Dermis lymphatic vessel endothelial cell (primary cell): ENCODE results near the gene CAGE1. TPM values are rescaled to one million over a fixed set of nuclear protein-coding genes. Genes with fewer than 3 reads are reported as not detected.

ENCODE experiments used
- total RNA-seq: library from RNA; depleted of rRNA; stranded (reverse); fragments of >200 nt; gene quantifications from 2 replicates; pipeline ENCODE4 v1.2.1, GENCODE V29; 2014

Gene CAGE1
- 0.11 and 0.17 TPM in 2 replicates for total RNA-seq

GRCh38 chr6:7389451-7390225 is at the start of gene CAGE1, which contains the start of gene RIOK1:
Gene CAGE1 (minus strand): TSS chr6:7389742. CDS start chr6:7387173, 2,569 bp downstream.
Gene RIOK1 (plus strand): TSS chr6:7389808. CDS start chr6:7390003, 195 bp downstream.

GRCh38 chr6:7312616-7313504 is 76.7 kb downstream of the CAGE1 start, which contains the start of gene SSR1:
Gene SSR1 (minus strand): TSS chr6:7313199. CDS start chr6:7313120, 79 bp downstream.

Other genes with a start within 250 kb of the CAGE1 start
- gene SSR1, start 76.5 kb downstream of the CAGE1 start, total RNA-seq = 84.6 and 86.4 TPM in 2 replicates
- gene RIOK1, start 66 bp upstream of the CAGE1 start, total RNA-seq = 15.7 and 22.9 TPM in 2 replicates
- 72.6 and 87.0 TPM in 2 replicates for gene DSP, start 151.9 kb upstream of the CAGE1 start, total RNA-seq
- 11.3 and 15.0 TPM in 2 replicates for gene SNRNP48, start 200.5 kb upstream of the CAGE1 start, total RNA-seq